Activated naive CD4-positive, alpha-beta T cell (primary cell): ENCODE measurements around the gene SLC7A11.

ENCODE experiments used
- DNase-seq, 4 experiments: peaks; one replicate each; lab custom pipeline; 2025; lab: John Stamatoyannopoulos, UW

Gene SLC7A11

DNA sequence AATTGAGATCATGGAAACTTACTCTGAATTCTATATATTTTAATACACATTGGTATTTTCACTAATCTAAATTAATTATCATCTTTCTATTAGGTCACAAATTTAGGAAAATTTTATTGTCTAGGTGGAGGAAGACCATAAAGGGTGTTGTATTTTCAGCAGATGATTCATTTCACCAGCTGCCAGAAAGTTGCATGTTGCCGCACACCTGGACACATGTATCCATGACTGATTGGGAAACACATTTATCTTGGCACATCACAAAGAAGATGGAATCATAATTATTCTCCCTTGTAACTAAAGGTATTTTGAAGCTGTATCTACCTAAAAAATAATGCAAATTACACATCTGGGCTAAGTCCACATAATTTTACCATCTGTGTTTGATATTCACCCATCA is 33.1 kb downstream of the SLC7A11 start:
- no peak for DNase-seq

DNA sequence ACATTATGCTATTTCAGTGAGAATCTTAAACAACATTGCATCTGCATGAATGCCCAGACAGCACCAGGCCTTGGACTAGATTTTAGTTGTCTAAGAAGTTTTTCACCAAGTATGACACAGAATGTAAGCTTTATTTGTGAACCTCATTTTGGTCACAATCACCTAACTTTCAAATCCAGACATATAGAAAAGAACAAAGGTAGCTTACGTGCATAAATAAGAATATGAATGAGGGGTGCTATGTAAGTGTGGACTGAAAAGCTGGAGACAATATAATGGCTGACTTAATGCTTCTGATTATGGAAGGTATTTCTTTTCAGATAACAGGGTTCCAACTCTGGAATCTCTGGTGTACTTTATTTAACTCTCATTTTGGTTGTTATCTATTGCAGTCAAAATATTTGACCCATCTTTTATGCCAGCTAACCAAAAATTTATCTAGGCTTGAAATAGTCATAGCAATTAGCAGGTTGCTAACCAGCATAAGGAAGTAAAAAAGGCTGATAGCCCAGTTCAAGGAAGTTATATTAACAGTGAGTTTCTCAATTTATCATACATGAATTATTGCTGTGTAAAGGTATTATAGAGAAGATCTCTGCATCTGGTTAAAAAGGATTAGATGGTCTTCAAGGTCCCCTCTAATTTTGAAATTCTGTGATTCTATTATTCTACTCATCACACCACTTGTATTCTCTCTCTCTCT is 36.5 kb downstream of the SLC7A11 start:
- DNase-seq: no peak

DNA sequence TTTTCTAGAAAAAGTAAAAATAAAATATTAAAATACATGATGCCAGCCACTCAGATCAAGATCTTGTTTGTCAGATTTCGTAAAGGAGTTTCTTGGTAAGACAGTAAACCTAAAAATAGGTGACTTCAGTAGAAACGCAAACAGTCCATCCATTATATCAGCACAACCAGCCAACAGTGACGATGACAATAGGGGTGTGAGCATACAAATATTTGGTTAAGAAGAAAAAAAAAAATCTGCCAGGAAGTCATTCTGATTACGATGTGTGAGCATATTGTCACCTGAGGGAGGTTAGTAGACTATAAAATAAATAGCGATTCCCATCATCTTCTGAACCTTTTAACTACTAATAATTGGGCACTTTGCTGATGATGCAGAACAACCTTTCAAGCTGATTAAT is 37.6 kb downstream of the SLC7A11 start:
- no peak for DNase-seq

DNA sequence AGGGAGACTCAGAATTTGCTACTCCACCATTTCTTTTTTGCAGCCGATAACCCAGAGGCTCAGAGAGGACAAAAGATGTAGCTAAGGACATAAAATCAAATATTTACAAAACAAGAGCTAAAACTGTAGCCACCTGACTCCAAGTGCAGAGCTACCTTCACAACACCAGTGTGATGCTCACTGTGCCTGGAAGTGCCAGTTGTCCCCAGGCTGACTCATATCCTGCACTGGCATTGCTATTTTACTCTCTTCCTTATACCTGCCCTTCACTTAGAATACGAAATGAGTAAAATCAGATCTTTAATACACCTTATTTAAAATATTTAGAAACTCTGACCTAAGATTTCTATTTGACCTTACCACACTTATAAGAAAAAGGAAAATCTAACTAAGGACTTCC is 39.5 kb downstream of the SLC7A11 start:
- DNase-seq: no peak

DNA sequence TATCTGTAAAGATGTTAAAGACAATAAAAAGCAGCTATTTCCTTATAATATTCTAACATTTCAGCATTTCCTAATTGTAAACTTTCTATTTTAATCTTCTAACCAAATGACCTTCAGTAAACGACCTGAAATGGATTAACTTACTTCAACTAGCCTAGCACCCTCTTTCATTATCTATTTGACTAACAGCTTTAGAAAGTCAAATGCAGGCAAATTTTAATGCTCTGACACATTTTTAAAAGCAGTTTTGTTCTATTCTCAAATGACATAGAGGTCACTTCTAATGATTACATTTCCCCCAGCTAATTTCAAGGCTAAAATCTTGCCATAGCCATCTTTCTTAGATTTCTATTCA is 41.9 kb downstream of the SLC7A11 start:
- no peak for DNase-seq

DNA sequence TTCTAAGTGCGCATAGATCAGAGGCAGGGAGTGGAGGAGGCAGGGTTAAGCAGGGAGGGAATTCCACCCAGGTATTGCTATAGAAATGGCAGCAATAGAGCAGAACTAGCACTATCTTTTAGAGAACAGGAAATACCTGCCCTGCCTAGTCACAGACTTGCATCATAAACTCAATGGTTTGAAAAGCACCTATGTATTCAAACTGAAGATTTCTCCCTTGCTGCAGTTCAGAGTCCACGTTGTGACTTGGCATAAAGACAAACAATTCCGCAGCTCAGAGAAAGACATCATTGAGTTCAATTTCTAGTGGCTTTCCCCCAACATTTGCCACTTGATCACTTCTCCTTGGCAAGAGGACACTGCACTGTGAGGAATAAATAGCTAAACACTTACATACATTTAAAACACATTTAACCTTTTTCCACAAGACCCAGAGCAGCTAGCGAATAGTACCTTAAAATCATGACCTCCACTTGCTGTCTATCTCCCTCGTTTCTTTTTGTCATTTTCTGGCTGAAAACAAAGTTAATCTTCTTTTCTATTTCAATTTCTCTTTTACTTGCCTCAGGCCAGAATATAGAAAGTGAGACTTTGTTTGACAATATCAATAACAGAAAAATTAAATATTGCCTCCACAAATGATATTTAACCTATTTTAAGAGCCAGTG is 42.4 kb downstream of the SLC7A11 start:
- DNase-seq: no peak

DNA sequence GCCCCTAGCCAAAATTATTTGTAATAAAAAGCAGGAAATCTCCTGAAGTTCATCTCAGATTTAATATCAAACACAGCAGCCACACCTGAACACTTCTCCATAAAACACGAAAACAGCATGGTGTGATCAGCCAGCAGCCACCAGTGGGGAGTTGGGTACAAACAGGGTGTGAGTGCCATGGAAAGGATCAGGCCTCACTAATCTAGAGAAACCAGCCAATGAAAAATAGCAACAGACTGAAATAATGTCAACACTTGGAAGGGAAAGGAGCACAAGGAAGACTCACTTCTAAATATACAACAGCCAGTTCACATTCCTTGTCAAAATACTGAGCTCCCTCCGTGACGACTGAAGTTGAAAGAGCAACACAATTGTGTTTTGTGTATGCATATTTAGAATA is 46.0 kb downstream of the SLC7A11 start:
- no peak for DNase-seq

DNA sequence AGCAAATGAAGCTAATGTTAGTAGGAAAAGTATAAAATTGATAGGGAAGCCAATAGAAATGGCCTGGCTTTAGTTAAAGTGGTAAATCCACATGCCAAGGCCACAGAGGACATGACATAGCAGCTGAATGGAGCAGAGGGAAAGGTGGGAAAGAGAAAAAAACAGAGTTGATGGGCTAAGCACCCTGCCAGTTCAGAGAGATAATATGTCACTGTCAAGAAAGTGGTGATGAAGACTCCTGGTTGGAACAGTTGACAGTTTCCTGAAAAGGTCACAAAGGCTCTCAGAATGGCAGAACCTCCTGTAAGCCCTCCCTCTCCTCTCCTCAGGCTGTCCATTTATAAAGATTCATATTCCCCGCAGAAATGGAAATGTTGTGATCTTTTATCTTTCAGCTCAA is 48.2 kb downstream of the SLC7A11 start:
- DNase-seq: no peak

DNA sequence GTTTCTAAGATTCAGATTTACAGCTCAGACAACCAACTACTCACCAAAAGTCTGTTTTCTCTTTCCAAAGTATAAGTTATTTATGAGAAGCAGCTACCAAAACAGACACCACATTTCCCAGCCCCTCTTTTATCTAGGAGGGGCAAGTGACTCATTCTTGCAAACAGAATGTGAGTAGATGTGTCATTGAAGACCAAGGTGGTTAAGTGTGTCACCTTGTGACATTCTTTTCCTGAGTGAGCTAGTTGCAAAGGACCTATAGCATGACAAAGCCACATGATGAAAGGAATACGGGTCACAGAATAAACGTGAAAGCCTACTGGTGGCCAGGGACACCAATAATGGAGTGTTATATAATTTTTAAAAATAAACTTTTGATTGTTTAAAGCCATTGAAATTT is 50.0 kb downstream of the SLC7A11 start:
- DNase-seq: no peak

DNA sequence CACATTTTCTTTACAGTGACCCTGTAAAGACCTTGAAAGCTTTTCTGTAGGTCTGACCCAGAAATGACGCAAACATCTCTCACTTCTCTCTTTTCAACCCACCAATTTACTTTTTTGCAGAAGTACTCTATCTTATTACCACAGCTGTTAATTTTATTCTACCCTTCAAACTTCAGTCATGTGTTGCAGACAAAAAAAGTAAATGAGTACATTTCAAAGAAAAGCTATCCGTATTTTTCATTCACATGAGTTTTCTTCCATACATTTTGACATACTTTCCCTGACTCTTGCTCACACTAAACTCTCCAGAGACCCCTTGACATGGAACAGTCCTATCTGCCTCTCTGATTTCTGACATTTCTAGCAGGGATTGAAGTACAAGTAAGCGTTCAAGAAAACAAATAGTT is 51.7 kb downstream of the SLC7A11 start:
- DNase-seq: no peak

DNA sequence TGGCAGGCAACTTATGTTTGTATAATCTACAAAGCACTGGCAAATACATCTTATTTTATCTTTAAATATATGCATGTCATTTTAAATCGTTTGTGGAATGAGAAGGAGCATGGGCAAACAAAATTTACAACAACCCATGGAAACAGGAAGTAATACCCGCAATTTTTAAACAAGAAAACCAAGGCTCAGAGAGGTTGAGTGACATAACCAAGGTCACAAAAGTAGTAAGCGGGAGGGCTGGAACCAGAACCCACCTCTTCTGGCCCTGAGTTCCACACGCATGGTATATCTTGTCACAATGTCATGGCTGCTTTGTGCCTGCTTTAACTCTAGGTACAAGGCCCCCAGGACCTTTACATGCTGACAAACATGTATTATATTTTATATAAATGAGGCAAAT is 52.9 kb downstream of the SLC7A11 start:
- no peak for DNase-seq

DNA sequence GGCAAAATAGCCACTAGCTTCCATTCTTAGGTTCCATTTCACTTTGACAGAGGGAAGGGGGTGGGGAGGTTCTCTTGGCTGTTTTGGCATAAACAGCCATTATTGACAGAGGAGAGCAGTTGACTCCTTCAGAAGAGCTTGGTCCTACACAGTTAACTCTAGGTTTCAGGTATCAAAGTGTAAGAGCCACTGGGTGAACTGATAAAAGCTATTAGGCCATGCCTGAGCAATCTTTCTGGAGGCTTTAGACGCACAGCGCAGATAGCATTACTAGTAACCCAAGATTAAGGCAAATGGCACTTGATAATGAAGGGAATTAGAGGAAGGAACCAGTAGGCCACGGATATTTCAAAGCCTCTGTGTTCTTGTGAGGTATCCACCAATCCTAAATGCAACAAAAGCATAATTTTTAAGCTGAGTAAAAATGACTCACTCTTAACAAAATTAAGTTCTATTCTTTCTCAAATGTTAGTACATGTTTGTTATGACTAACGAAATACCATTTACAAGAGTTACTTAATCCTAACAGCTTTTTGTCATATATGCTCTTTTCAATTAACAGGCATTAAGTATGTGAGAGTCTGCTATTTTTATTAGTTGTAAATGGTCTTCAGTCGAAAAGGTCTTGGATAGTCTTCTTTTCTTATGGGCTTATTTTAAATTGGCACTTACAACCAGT is 53.6 kb downstream of the SLC7A11 start:
- no peak for DNase-seq

DNA sequence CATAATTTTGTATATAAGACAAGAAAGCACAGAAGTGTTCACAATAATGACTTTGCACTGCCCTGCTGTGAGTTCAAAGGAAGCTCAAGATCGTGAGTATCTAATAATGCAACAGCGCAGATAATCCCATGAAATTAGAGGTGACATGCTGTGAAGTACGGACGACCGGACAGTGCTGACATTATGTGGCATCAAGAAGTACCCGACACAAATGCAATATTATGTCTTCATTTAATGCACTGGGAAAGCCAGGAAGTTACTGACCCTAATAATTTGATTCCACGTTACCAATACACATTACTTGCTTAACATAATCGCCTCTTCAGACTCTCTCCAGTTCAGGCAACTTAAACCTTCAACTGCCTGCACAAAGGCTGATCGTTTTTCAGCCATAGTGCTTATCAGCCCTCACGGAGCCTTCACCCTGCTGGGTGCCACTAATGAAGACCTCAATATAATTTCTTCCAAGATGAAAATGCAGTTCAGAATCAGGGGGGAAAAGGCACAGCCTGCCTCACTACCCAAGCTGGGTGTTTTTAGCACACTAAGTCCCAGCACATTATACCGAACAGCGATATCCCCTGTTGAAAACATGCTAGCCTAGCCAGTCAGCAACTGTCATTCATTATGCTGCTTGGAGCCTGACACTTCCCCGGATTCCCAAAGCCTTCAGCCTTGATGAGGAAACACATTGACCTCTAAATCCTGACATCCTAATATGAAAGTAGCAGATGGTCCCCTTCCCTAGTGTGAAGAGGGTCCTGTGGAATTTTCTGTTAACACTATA is 56.1 kb downstream of the SLC7A11 start:
- DNase-seq: no peak

DNA sequence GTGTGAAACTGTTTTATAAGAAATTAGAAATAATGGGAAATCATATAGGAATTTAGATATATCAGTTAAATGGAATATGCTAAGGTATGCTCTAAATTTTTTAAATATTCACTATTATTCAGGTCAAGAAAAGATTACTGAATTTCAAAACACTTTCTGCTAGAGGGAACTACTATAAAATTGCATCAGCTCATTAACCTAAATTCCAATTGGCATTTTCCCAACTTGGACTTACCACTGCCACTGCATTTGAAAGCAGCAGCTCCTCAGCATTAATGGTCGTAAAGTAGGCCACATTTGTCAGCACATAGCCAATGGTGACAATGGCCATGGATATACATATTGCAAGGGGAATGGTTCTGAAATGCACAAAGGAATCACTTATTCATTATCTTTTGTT is 57.3 kb downstream of the SLC7A11 start:
- DNase-seq: no peak

DNA sequence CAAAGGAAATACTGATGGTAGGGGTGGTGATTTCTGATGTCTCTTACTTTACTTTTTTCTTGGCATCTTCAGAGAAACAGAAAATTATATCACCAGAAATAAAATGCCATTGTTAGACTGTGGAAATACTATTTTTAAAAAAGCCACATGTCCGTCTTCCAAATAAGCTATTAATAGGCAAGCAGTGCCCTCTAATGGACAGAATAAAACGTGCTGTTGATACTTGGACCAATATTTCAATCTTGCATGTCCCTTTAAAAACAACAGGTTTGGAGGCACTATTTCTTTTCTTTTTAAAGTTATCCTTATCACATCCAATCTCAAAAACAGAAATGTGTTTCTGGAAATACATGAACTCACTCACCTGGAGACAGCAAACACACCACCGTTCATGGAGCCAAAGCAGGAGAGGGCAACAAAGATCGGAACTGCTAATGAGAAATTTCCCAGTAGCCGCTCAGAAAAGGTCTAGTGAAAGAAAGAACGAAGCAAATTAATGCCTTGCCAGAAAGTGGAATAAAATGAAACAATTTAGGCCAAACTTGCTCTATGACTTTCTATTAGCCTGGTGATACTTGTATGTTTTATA is 59.2 kb downstream of the SLC7A11 start:
- no peak for DNase-seq

DNA sequence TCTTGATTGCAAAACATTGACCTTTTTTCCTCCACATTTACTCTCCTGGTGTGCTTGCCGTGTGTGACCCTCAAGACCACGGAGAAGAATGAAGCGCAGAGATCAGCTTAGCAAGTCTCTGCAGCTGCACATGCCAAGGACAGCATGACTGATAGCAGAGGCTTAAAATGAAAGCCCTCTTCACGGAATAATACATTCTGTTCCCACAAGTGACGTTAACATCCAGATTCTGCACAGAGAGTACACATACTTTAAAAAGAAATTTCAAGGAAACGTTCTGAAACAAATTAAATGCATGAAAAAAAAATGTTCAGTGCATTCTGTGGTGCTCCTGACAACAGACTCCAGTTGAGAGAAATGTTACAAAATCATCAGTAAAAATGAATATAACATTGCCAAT is 60.9 kb downstream of the SLC7A11 start:
- DNase-seq: no peak

DNA sequence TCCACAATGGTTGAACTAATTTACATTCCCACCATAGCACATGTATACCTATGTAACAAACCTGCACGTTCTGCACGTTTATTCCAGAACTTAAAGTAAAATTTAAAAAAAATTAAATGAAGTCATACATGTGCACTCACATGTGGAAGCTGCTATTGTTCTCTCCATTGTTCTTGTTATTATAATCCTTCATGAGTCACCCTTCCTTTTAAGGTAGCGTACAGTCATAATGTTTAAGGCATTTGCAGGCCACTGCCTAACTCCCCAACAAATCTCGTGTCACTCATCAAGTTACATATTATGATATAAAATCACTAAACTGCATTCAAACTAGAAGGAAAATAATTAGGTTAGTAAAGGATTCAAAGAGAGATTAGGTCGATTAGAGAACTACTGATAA is 63.6 kb downstream of the SLC7A11 start:
- DNase-seq: no peak

DNA sequence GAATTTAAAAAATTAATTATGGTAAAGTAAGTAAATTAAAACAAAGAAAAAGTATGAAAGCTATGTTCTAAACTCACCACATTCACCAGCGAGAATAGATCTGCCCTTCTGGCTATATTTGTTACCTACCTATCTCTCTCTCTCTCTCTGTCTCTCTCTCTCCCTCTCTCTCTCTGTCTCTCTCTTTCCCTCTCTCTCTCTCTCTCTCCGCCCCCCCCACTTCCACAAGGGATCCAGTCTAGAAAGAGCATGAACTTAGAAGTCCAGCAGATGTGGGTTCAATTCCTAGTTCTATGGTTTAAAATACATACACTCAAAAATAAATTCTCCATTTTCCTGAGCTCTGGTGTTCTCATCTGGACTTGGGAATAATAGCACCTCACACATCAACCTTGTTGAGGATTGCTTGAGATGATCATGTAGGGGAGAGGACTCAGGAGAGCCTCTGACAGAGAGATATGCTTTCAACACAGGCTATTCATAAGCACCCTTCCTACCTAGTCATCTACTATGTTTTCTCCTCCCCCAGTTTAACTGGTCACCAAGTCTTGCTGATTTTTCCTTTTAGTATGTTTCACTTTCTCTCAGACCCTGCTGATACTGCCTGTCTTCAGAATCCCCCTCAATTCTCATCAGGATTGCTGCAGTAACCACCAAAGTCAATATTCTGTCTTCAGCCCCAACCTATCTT is 64.7 kb downstream of the SLC7A11 start:
- DNase-seq: no peak

DNA sequence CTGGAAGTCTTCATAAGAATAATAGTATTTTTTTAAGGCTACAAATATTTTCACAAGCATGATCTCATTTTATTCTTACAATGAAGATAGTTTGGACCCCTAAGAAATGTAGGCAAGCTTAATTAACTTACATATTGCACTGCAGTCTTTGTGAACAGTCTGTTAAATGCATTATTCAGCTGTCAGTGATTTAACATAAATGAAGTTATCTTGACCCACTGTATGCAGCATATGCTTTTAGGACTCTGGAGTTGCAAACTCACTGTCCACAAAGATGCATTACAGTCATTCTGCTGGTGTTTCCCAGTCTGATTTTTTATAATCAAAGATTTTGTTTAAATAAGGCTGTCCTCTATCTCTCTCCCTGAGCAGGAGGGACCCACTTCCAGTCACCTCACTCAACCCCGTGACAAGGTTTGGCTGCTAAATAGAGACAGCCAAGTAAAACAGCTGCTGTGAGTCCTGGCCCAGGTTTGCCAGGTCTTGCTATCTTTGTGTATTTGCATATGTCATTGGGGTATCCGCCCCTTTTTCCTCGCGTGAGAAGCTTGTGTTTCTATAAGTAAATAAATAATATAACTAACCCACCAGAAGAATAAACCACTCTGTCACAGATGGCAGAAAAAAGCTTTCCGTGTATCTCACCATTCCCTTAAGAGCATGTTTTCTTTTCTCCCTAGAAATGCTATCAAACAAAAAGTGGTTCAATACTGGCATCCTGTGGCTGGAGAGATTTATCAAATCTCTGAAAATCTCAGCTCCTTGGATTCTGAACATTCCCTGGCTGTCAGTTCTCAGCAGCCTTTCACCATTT is 67.0 kb downstream of the SLC7A11 start:
- no peak for DNase-seq

DNA sequence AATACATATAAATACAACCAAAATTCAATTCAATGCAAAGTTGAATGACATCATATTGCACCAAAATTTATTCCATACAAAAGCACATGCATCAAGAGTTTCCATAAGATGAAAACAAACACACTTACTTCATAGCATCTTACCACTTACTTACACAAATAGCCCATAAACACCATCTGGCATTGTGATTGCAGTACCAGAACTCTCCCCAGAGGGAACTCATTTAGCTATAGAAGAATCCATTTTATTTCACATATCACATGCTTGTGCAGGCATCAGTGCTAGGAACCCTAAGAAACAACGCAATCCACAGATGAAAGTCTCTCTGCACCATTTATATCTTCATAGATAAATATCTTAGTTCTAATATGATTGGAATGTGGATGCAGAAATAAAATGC is 77.9 kb downstream of the SLC7A11 start:
- DNase-seq: no peak

DNA sequence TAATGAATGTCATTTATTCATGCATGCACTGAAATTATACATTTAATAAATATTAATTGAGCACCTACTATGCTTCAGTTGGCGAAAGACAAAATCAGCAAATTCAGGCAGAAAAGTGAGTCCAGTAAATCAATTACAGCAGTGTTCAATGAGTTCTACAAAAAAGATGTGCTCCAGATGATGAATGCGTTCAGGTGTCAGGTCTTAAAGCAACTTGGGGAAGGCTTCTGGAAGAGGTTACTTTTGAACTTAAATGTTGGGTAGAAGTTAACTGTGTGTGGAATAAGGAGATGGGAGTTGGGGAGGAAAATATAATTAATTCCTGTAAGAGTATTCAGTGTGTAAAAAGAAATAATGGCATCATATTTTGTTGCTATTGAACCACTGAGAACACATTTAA is 79.0 kb downstream of the SLC7A11 start:
- DNase-seq: no peak
